Activated CD4-positive, alpha-beta T cell treated with anti-CD3 and anti-CD28 coated beads for 36 hours (primary cell): ENCODE measurements around the gene LDLRAD4. TPM values are rescaled to one million over a fixed set of nuclear protein-coding genes. Genes with fewer than 3 reads are reported as not detected.

Source experiments
- ATAC-seq: fragments of 200-7000 bp; cut with Tn5 transposase; one replicate; pipeline ENCODE4 v1.10.0; 2021; ENCODE audit warnings: mild to moderate bottlenecking, moderate library complexity
- CTCF ChIA-PET: fragments of 350-600 bp; sonication (Branson Sonifier 250); formaldehyde crosslinking; loops from one replicate; lab custom pipeline; 2021; ENCODE audit warnings: antibody characterized with exemption; lab: Charles Lee
- POLR2A ChIA-PET: fragments of 350-600 bp; sonication (Branson Sonifier 250); formaldehyde crosslinking; loops from one replicate; lab custom pipeline; 2021; ENCODE audit warnings: antibody characterized with exemption, inconsistent platforms; lab: Charles Lee
- DNase-seq: peaks from one replicate; pipeline ENCODE4 v3.0.0-alpha.2; 2020
- H3K27ac Mint-ChIP-seq: one replicate; pipeline ENCODE4 v1.8.0; 2021; ENCODE audit warnings: mixed read lengths
- H3K27me3 Mint-ChIP-seq: one replicate; pipeline ENCODE4 v1.8.0; 2021; ENCODE audit warnings: mixed read lengths
- H3K36me3 Mint-ChIP-seq: one replicate; pipeline ENCODE4 v1.8.0; 2021; ENCODE audit warnings: low read depth, mixed read lengths
- H3K4me1 Mint-ChIP-seq: one replicate; pipeline ENCODE4 v1.8.0; 2021; ENCODE audit warnings: mixed read lengths
- H3K4me3 Mint-ChIP-seq: one replicate; pipeline ENCODE4 v1.8.0; 2021; ENCODE audit warnings: mild to moderate bottlenecking, moderate library complexity, mixed read lengths
- H3K9me3 Mint-ChIP-seq: one replicate; pipeline ENCODE4 v1.8.0; 2021; ENCODE audit warnings: low read depth, mixed read lengths
- intact Hi-C, 2 experiments: fragments of 100-400 bp; cut with DNase I in 1 of 2; cut with micrococcal nuclease in 1 of 2; formaldehyde crosslinking; loops; one replicate each; pipeline versions ENCODE4 v1.14.2 to v1.15.1; 2022 to 2024; cut with DNase I, micrococcal nuclease
- total RNA-seq, 2 experiments: library from RNA; stranded (reverse); gene quantifications; one replicate each; pipeline ENCODE4 v1.2.3, GENCODE V29; 2021

Gene LDLRAD4
- total RNA-seq, 2 experiments from 2014 or later = 29.3 to 32.2 TPM

GRCh38 chr18:13549880-13550232, 331.3 kb downstream of the LDLRAD4 start:
- ATAC-seq (no peak), DNase-seq (no peak)
- Mint-ChIP-seq H3K4me3 (no peak overlapping the region), H3K9me3 (peaks cover 3% of the 10 kb centered on the region), H3K27ac (no peak overlapping the region), H3K27me3 (no peaks in the 10 kb centered on the region), H3K36me3 (peaks cover 7% of the 10 kb centered on the region), H3K4me1 (peaks cover 3% of the 10 kb centered on the region)
- ChIA-PET POLR2A (no interaction called here), CTCF (interaction anchor here (0.6 to 1.9 kb wide), 4 partner anchors 8 to 559 kb away, joined by 3 to 8 read pairs (median 4); partner anchors contain the start of gene CEP192)
- intact Hi-C loops = loop anchor here in 1 of 2 experiments (10.0 kb wide), 1 partner anchor 255 kb away; no protein-coding TSS in a partner anchor

DNA sequence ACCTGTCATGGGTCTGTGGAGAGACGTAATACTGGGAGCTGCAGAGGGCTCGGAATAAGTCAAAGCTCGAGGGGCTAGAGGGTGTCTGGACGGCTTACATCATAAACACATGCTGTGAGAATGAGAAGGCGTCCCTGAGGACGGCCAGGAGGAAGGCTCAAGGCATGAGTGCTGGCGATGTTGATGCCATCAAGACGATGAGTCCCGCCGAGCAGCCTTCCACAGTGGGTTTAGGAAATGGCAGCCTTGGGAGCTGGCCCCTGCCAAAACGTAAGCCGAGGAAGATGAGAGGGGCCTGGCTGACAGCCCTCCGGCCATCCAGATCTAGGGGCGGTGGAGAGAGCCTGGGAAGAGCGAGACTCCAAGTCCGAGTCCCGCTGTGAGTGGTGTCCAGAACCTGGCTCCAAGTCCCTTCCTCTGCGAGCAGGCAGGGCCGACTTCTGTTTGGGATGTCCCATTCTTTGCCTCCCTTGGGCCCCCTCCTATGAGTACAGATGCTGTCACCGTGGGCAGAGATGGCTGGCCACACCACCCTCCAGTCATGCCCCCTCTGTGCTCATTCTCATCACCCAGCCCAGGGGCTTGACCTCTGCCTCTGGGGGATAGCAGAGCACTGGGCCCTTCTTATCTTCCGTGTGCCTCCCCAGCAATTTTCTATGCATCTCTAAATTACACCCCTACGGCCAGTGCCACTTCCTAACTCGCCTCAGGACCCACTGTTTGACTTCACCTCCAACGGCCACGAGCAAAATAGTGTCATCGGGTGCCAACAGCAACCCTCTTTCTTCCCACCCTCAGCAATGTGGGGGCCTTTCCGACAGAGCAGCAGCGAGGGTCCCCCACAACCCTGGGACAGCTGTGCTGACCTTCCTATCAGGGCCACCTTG, 332.1 kb downstream of the LDLRAD4 start:
- no peak overlapping the region for H3K4me3 Mint-ChIP-seq
- CTCF ChIA-PET = interaction anchor here (0.6 kb wide), 1 partner anchor 559 kb away, joined by 4 read pairs; the partner anchor contains the start of gene CEP192
- H3K27me3 Mint-ChIP-seq = no peaks in the 10 kb centered on the region
- intact Hi-C loops = loop anchor here in 1 of 2 experiments (10.0 kb wide), 1 partner anchor 254 kb away; no protein-coding TSS in a partner anchor
- ATAC-seq (no peak), DNase-seq (no peak)
- POLR2A ChIA-PET = no interaction called here
- peaks cover 7% of the 10 kb centered on the region for H3K36me3 Mint-ChIP-seq
- H3K27ac Mint-ChIP-seq = no peak overlapping the region
- H3K4me1 Mint-ChIP-seq = peaks cover 9% of the 10 kb centered on the region
- peaks cover 3% of the 10 kb centered on the region for H3K9me3 Mint-ChIP-seq

DNA sequence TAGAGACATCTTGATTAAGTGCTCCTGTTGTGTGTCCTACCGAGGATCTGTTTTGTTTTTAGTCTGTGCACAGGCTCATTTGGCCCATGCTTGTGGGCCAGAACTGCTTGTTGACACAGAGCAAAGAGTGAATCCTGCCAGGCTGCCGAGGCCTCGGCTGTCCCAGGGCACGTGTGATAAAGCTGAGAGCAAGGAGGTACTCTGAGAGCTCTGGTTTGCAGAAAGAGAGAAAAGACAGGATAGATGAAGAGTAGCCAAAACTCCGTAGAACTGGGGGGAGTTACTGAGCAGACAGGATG, 332.7 kb downstream of the LDLRAD4 start:
- POLR2A ChIA-PET = no interaction called here

GRCh38 chr18:13551841-13552733, 333.5 kb downstream of the LDLRAD4 start:
- POLR2A ChIA-PET = no interaction called here
- peaks cover 12% of the 10 kb centered on the region for H3K4me1 Mint-ChIP-seq
- ATAC-seq (no peak), DNase-seq (no peak)
- H3K36me3 Mint-ChIP-seq = peaks cover 7% of the 10 kb centered on the region
- no peak overlapping the region for H3K4me3 Mint-ChIP-seq
- CTCF ChIA-PET = interaction anchor here (1.5 kb wide), 1 partner anchor 14 kb away, joined by 3 read pairs; no protein-coding TSS in a partner anchor
- H3K9me3 Mint-ChIP-seq = peaks cover 3% of the 10 kb centered on the region
- no peak overlapping the region for H3K27ac Mint-ChIP-seq
- H3K27me3 Mint-ChIP-seq = no peaks in the 10 kb centered on the region
- intact Hi-C loops = loop anchor here in 1 of 2 experiments (10.0 kb wide), 1 partner anchor 253 kb away; no protein-coding TSS in a partner anchor

More for the DNA sequence above, 332.7 kb downstream of the LDLRAD4 start:
- peaks cover 7% of the 10 kb centered on the region for H3K36me3 Mint-ChIP-seq
- no peak overlapping the region for H3K4me3 Mint-ChIP-seq
- peaks cover 12% of the 10 kb centered on the region for H3K4me1 Mint-ChIP-seq
- no peaks in the 10 kb centered on the region for H3K27me3 Mint-ChIP-seq
- peak overlapping the region; percentile 29 for H3K27ac Mint-ChIP-seq
- CTCF ChIA-PET = no interaction called here
- peaks cover 3% of the 10 kb centered on the region for H3K9me3 Mint-ChIP-seq
- intact Hi-C loops = loop anchor here in 1 of 2 experiments (10.0 kb wide), 1 partner anchor 254 kb away; no protein-coding TSS in a partner anchor
- no peak for ATAC-seq
- no peak for DNase-seq

DNA sequence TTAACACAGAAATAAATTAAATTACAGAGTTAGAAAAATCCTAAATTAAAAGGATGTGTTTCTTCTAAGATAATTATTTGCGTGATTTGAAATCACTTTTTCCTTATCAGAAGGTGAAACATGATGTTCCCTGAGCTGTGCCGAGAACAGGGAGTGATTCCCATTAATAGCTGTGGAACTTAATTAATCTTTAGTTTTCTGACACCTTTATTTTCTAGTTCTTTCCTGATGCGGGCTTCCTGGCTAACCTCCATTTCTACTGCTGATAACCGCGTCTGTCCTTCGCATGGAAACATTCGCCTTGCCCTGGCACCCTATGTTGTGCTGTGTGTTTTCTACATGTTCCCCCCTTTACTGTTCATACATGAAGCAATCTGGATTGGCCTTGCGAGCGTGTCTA, 334.9 kb downstream of the LDLRAD4 start:
- ATAC-seq (no peak), DNase-seq (no peak)
- peaks cover 15% of the 10 kb centered on the region for H3K4me1 Mint-ChIP-seq
- H3K4me3 Mint-ChIP-seq = no peak overlapping the region
- H3K9me3 Mint-ChIP-seq = no peaks in the 10 kb centered on the region
- CTCF ChIA-PET = interaction anchor here (1.5 kb wide), 1 partner anchor 16 kb away, joined by 3 read pairs; no protein-coding TSS in a partner anchor
- intact Hi-C loops = loop anchor here in 1 of 2 experiments (10.0 kb wide), 1 partner anchor 251 kb away; no protein-coding TSS in a partner anchor
- H3K27ac Mint-ChIP-seq = no peak overlapping the region
- POLR2A ChIA-PET = no interaction called here
- H3K27me3 Mint-ChIP-seq = no peaks in the 10 kb centered on the region
- H3K36me3 Mint-ChIP-seq = no peaks in the 10 kb centered on the region

DNA sequence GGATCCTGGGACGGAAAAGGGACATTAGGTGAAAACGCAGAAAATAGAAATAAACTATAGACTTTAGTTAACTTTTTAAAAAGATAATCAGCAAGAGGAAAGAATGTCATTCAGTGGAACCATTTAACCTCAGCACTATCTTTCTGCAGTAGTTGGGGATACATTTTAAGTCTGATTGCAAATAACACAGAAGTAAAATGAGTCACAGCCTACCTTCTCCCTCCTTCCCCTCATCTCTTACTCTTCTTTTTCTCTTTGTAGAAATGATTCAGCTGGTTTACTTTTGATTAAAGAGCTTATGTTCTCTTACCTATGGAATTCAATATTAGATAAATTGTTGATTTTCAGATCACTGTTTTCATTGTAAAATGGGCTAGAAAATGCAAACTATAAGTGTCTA, 336.6 kb downstream of the LDLRAD4 start:
- Mint-ChIP-seq H3K27me3 (no peaks in the 10 kb centered on the region), H3K36me3 (no peaks in the 10 kb centered on the region), H3K4me3 (no peak overlapping the region), H3K9me3 (no peaks in the 10 kb centered on the region), H3K27ac (no peak overlapping the region), H3K4me1 (peaks cover 17% of the 10 kb centered on the region)
- DNase-seq (no peak), ATAC-seq (peak; percentile 67)
- intact Hi-C loops = loop anchor here (5.0 to 10.0 kb wide), 4 partner anchors 172 to 250 kb away; partner anchors contain the start of genes FAM210A (in 1 of the 2) and RNMT (in 1 of the 2)
- ChIA-PET POLR2A (no interaction called here), CTCF (interaction anchor here (1.0 to 1.3 kb wide), 3 partner anchors 9 to 339 kb away, joined by 3 to 4 read pairs (median 3); no protein-coding TSS in a partner anchor)

GRCh38 chr18:13555865-13556264, 337.3 kb downstream of the LDLRAD4 start:
- no peak for DNase-seq
- POLR2A ChIA-PET = no interaction called here
- intact Hi-C loops = loop anchor here (5.0 to 10.0 kb wide), 4 partner anchors 171 to 249 kb away; partner anchors contain the start of genes FAM210A (in 1 of the 2) and RNMT (in 1 of the 2)
- H3K4me3 Mint-ChIP-seq = no peak overlapping the region
- H3K36me3 Mint-ChIP-seq = peaks cover under 1% of the 10 kb centered on the region
- H3K4me1 Mint-ChIP-seq = peaks cover 20% of the 10 kb centered on the region
- H3K9me3 Mint-ChIP-seq = no peaks in the 10 kb centered on the region
- no peak for ATAC-seq
- no peak overlapping the region for H3K27ac Mint-ChIP-seq
- CTCF ChIA-PET = interaction anchor here (0.7 to 1.3 kb wide), 5 partner anchors 10 to 339 kb away, joined by 3 to 4 read pairs (median 3); no protein-coding TSS in a partner anchor
- no peaks in the 10 kb centered on the region for H3K27me3 Mint-ChIP-seq

DNA sequence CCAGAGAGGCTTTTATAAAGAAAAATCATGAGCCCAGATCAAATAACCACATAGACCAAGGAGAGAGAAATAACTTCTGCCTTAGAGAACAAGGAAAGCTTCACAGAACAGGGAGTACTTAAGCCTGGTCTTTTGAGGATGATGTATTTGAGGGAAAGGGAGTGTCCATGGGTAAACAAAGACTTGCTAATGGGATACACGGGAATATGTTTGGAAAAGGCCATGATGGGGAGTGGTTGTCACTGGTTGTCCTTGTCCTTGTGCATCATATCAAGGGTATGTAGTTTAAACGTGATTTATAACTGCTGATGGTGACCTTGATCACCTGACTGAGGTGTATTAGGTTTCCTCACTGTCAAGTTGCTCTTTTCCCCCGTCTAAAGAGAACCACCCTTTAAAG, 337.9 kb downstream of the LDLRAD4 start:
- H3K36me3 Mint-ChIP-seq = peaks cover 5% of the 10 kb centered on the region
- no peaks in the 10 kb centered on the region for H3K9me3 Mint-ChIP-seq
- H3K4me1 Mint-ChIP-seq = peaks cover 25% of the 10 kb centered on the region
- H3K27ac Mint-ChIP-seq = no peak overlapping the region
- POLR2A ChIA-PET = no interaction called here
- CTCF ChIA-PET = interaction anchor here (0.7 to 1.3 kb wide), 2 partner anchors 13 to 73 kb away, joined by 3 to 4 read pairs; no protein-coding TSS in a partner anchor
- no peak overlapping the region for H3K4me3 Mint-ChIP-seq
- intact Hi-C loops = loop anchor here (5.0 to 10.0 kb wide), 4 partner anchors 171 to 248 kb away; partner anchors contain the start of genes FAM210A (in 1 of the 2) and RNMT (in 1 of the 2)
- ATAC-seq (no peak), DNase-seq (no peak)
- no peaks in the 10 kb centered on the region for H3K27me3 Mint-ChIP-seq

- ATAC-seq = peak; percentile 29
- Mint-ChIP-seq H3K36me3 (peaks cover 5% of the 10 kb centered on the region), H3K27me3 (no peaks in the 10 kb centered on the region), H3K4me3 (no peak overlapping the region), H3K4me1 (peaks cover 41% of the 10 kb centered on the region), H3K9me3 (no peaks in the 10 kb centered on the region), H3K27ac (no peak overlapping the region)
- POLR2A ChIA-PET = interaction anchor here (1.0 kb wide), 1 partner anchor 19 kb away, joined by 4 read pairs; no protein-coding TSS in a partner anchor
- intact Hi-C loops = loop anchor here (1.0 to 10.0 kb wide), 6 partner anchors 72 to 247 kb away; partner anchors contain the start of genes FAM210A (in 2 of the 2) and RNMT (in 2 of the 2)
- DNase-seq = peak; percentile 58
- CTCF ChIA-PET = interaction anchor here (0.6 to 2.5 kb wide), 26 partner anchors 9 to 399 kb away, joined by 3 to 18 read pairs (median 4); no protein-coding TSS in a partner anchor
Measured at GRCh38 chr18:13558124-13558523, 339.6 kb downstream of the LDLRAD4 start.

DNA sequence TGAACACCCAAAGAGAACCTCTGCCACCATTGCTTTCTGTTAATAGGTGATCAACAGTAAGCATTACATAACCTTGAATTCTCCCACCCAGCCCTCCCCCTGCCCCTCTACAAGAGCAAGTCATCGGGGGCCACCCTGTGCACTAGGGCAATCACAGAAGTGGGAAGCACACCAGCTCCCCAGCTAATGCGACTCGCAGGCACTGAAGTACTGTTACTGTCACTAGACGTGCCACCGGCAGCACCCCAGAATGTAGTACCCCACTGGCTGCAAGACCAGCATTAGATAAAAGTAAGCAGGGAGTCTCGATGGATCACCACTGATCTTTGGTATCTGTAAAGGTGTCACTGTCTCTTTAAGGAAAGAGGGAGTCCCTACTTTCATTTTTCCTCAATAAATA, 340.2 kb downstream of the LDLRAD4 start:
- POLR2A ChIA-PET = interaction anchor here (0.9 to 1.0 kb wide), 2 partner anchors 19 to 54 kb away, joined by 3 to 4 read pairs; no protein-coding TSS in a partner anchor
- H3K9me3 Mint-ChIP-seq = no peaks in the 10 kb centered on the region
- no peak overlapping the region for H3K4me3 Mint-ChIP-seq

More for the DNA sequence above, 340.2 kb downstream of the LDLRAD4 start:
- Mint-ChIP-seq H3K36me3 (peaks cover 5% of the 10 kb centered on the region), H3K27ac (no peak overlapping the region), H3K4me1 (peaks cover 45% of the 10 kb centered on the region), H3K27me3 (no peaks in the 10 kb centered on the region)
- CTCF ChIA-PET = interaction anchor here (0.6 to 2.5 kb wide), 20 partner anchors 11 to 343 kb away, joined by 3 to 18 read pairs (median 4); no protein-coding TSS in a partner anchor
- DNase-seq = no peak
- intact Hi-C loops = loop anchor here (1.0 to 10.0 kb wide), 6 partner anchors 72 to 246 kb away; partner anchors contain the start of genes FAM210A (in 2 of the 2) and RNMT (in 2 of the 2)
- no peak for ATAC-seq
